Measurements from ENCODE around the gene C2orf76.

DNA sequence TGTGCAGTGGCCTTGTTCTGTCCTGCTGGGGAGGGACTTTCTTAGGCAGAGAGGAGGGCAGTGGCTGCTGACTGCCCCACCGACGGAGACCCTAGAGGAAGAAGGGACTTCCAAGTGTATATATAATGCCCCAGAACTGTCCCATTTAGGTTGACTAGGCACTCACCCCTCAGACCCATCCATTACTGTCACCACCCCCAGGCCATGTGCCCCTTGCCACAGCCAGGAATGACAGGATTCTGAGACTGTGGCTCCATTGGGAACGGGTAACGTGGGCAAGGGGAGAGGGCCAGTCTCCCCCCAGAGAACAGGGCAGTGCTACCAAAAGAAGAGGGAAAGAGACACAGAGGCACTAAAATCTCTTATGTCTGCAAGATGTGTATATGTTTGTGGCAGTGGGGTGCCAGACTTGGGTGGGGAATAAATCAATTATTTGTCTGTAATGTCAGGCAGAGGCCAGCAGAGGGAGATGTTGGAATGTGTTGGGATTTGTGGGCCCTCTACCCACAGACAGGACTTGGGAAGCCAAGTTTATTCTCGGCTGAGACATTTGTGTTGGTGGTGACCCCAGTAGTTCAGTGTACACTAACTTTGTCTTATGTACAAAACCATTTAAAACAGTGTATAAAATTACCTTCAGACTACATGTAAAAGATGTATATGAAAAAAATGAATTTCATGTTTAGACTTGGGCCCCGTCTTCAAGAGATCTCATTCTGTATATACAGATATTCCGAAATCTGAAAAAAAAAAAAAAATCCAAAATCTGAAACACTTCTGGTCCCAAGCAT is 41.0 kb upstream of the C2orf76 start:
- TF ChIP-seq YY1 (IDR thresholded peaks at IDR 0.05; ENCODE audit: insufficient read depth, insufficient read length) (no peak), SUZ12 (IDR thresholded peaks at IDR 0.05; ENCODE audit: extremely low read depth, insufficient read depth, insufficient read length) (no peak)
